ENCODE results near the gene ASPSCR1. TPM values are rescaled to one million over a fixed set of nuclear protein-coding genes. Genes with fewer than 3 reads are reported as not detected.

Gene ASPSCR1
- total and polyA plus RNA-seq, 2 of the 4 experiments (the other 2 are of a cell fraction): 7.2 to 17.2 TPM

GRCh38 chr17:82045936-82046484 lies 68.6 kb downstream of the ASPSCR1 start:
- no peak overlapping the region for H3K23ac ChIP-seq (ENCODE audit: low read depth, low read length)
- no peak overlapping the region for H2AK9ac ChIP-seq (replicated peaks; ENCODE audit: low read depth, low read length, poor library complexity)
- ChIA-PET CTCF (no interaction called here), POLR2A (ENCODE audit: unreplicated experiment) (no interaction called here)
- H2AFZ ChIP-seq (replicated peaks; ENCODE audit: low read length, poor library complexity): no peak overlapping the region
- 90% methylated on average over 8 of the region's 14 CpGs; no CpG with 5 or more reads in 1 of the 2 experiments for WGBS, 2 experiments (ENCODE audit: extremely low coverage in 2 of 2, insufficient read length in 1 of 2)
- peaks cover 3% of the 10 kb centered on the region for H4K20me1 ChIP-seq (ENCODE audit: insufficient read depth, low read length)
- H3K9me1 ChIP-seq (ENCODE audit: insufficient read depth, low read length): peaks cover 14% of the 10 kb centered on the region
- BruUV-seq (replicated peaks): no TSS peak
- H2BK15ac ChIP-seq (ENCODE audit: low read depth, low read length): no peak overlapping the region
- no peak overlapping the region for H3K18ac ChIP-seq (ENCODE audit: low read depth, low read length)
- in situ Hi-C loops (cut with MboI; ENCODE audit: low sequenced_read_pairs) (no loop called here), dilution Hi-C loops (cut with HindIII; ENCODE audit: low sequenced_read_pairs, unreplicated experiment) (no loop called here), intact Hi-C loops (cut with micrococcal nuclease) (no loop called here)
- H3K36me3 ChIP-seq (ENCODE audit: control insufficient read depth, insufficient read depth, low read length): peaks cover 30% of the 10 kb centered on the region
- H3K4me1 ChIP-seq (ENCODE audit: control insufficient read depth, insufficient read depth, low read length): peaks cover 10% of the 10 kb centered on the region
- no peak overlapping the region for H2AK5ac ChIP-seq (ENCODE audit: low read depth, low read length)
- H4K8ac ChIP-seq (ENCODE audit: low read depth in 2 of 2, low read length in 2 of 2): no peak overlapping the region
- no peak overlapping the region for H3K56ac ChIP-seq (ENCODE audit: extremely low read depth, insufficient read depth, low read length)
- H3K27me3 ChIP-seq (ENCODE audit: control insufficient read depth, insufficient read depth, low read length): no peaks in the 10 kb centered on the region
- no peak overlapping the region for H2BK120ac ChIP-seq (ENCODE audit: low read depth, low read length)
- H3K79me1 ChIP-seq (ENCODE audit: low read depth in 1 of 2, low read length in 2 of 2): peaks cover 10 to 15% of the 10 kb centered on the region in 2 experiments
- no peak overlapping the region for H3K14ac ChIP-seq (replicated peaks; ENCODE audit: low read depth, low read length)
- H3K27ac ChIP-seq (ENCODE audit: insufficient read depth, low read length): no peak overlapping the region
- H3K9me3 ChIP-seq (ENCODE audit: control insufficient read depth, insufficient read depth, low read length): no peaks in the 10 kb centered on the region
- H3K4me3 ChIP-seq (ENCODE audit: insufficient read depth, low read depth, low read length): no peak overlapping the region
- H4K5ac ChIP-seq (ENCODE audit: low read depth, low read length): no peak overlapping the region
- no peak overlapping the region for H4K91ac ChIP-seq (ENCODE audit: insufficient read depth, low read depth, low read length)
- no peak for DNase-seq
- TF ChIP-seq RAD21 (IDR thresholded peaks at IDR 0.05; ENCODE audit: low read length) (no peak), RCOR1 (IDR thresholded peaks at IDR 0.05; ENCODE audit: insufficient replicate concordance, low read length) (no peak), USF2 (IDR thresholded peaks at IDR 0.05; ENCODE audit: low read depth, low read length) (no peak), RFX5 (IDR thresholded peaks at IDR 0.05; ENCODE audit: low read depth, low read length) (no peak), SMC3 (IDR thresholded peaks at IDR 0.05; ENCODE audit: low read depth, low read length) (no peak), ELK1 (IDR thresholded peaks at IDR 0.05; ENCODE audit: borderline replicate concordance, low read depth, low read length) (no peak), FOS (IDR thresholded peaks at IDR 0.05; ENCODE audit: low read depth, low read length) (no peak), CEBPB (IDR thresholded peaks at IDR 0.05; ENCODE audit: low read depth, low read length) (no peak), CTCF (conservative IDR thresholded peaks at IDR 0.05; ENCODE audit: low read depth, low read length) (no peak), MAFK (IDR thresholded peaks at IDR 0.05; ENCODE audit: low read depth, low read length) (no peak), POLR2A (IDR thresholded peaks at IDR 0.05; ENCODE audit: low read depth, low read length) (no peak), MXI1 (IDR thresholded peaks at IDR 0.05; ENCODE audit: borderline replicate concordance, low read depth, low read length) (no peak), BHLHE40 (IDR thresholded peaks at IDR 0.05; ENCODE audit: low read depth, low read length) (no peak), NFE2L2 (IDR thresholded peaks at IDR 0.05; ENCODE audit: low read depth, low read length) (no peak), MAZ (IDR thresholded peaks at IDR 0.05; ENCODE audit: borderline replicate concordance, low read depth, low read length) (no peak), CHD1 (IDR thresholded peaks at IDR 0.05; ENCODE audit: low read depth, low read length) (no peak)
- H3K4me2 ChIP-seq (ENCODE audit: low read depth, low read length): no peak overlapping the region
- no peak overlapping the region for H3K4ac ChIP-seq (ENCODE audit: low read depth, low read length)
- ATAC-seq (ENCODE audit: low read depth): no peak
- H3K9ac ChIP-seq (ENCODE audit: low read depth, low read length): no peak overlapping the region
- H2BK20ac ChIP-seq (ENCODE audit: low read depth, low read length): no peak overlapping the region
- no peak overlapping the region for H2BK5ac ChIP-seq (ENCODE audit: low read depth, low read length, poor library complexity, severe bottlenecking)
